ENCODE data around the gene SEC22C. TPM values are rescaled to one million over a fixed set of nuclear protein-coding genes. Genes with fewer than 3 reads are reported as not detected.

The SEC22C gene
- total RNA-seq, 2 donors from 2014 or later: 55.0 to 83.4 TPM

GRCh38 chr3:42529468-42529867 lies 52.3 kb downstream of the SEC22C start:
- no peak overlapping the region for H3K4me3 ChIP-seq
- H3K4me1 ChIP-seq (ENCODE audit: control insufficient read depth in 1 of 2, low read depth in 2 of 2): no peaks in the 10 kb centered on the region
- H3K27me3 ChIP-seq (replicated peaks; ENCODE audit: insufficient read depth): no peaks in the 10 kb centered on the region
- H3K27ac ChIP-seq: no peak overlapping the region
- no peak for DNase-seq (ENCODE audit: low spot score)
- TF ChIP-seq, protein P1, sequence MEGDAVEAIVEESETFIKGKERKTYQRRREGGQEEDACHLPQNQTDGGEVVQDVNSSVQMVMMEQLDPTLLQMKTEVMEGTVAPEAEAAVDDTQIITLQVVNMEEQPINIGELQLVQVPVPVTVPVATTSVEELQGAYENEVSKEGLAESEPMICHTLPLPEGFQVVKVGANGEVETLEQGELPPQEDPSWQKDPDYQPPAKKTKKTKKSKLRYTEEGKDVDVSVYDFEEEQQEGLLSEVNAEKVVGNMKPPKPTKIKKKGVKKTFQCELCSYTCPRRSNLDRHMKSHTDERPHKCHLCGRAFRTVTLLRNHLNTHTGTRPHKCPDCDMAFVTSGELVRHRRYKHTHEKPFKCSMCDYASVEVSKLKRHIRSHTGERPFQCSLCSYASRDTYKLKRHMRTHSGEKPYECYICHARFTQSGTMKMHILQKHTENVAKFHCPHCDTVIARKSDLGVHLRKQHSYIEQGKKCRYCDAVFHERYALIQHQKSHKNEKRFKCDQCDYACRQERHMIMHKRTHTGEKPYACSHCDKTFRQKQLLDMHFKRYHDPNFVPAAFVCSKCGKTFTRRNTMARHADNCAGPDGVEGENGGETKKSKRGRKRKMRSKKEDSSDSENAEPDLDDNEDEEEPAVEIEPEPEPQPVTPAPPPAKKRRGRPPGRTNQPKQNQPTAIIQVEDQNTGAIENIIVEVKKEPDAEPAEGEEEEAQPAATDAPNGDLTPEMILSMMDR (IDR thresholded peaks at IDR 0.05): no peak
- ATAC-seq (ENCODE audit: insufficient number of reproducible peaks, low FRiP score, low read depth): no peak
- no peaks in the 10 kb centered on the region for H3K36me3 ChIP-seq
- H3K9me3 ChIP-seq: no peaks in the 10 kb centered on the region

DNA sequence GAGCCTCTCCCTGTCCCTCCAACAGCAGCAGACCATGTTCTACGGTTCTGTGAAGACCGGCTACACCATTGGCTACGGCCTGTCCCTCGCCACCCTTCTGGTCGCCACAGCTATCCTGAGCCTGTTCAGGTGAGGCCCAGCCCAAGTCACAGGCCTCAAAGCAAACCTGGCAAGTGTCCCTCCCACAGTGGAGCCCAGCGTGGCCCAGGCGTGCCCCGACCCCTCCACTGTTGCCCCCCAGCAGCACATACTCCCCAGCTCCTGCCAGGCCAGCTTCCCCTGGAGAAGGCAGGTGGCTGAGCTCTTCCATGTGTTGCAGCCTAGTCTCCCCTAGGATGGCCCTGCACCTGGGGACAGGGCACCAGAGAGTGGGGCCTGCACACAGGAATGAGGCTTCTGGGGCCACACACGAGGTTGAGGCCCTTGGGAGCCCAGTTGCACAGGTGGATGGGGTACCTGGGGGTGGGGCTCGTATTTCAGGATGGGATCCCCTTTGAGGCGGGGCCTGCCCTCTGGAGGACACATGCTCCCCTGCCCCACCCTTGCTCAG lies 54.3 kb downstream of the SEC22C start:
- DNase-seq (ENCODE audit: low spot score) (no peak), ATAC-seq (ENCODE audit: insufficient number of reproducible peaks, low FRiP score, low read depth) (no peak)
- no peak overlapping the region for H3K27ac ChIP-seq
- no peaks in the 10 kb centered on the region for H3K27me3 ChIP-seq (replicated peaks; ENCODE audit: insufficient read depth)
- H3K4me3 ChIP-seq: no peak overlapping the region
- TF ChIP-seq, protein P1 (IDR thresholded peaks at IDR 0.05): no peak
- no peaks in the 10 kb centered on the region for H3K4me1 ChIP-seq (ENCODE audit: control insufficient read depth in 1 of 2, low read depth in 2 of 2)
- H3K9me3 ChIP-seq: no peaks in the 10 kb centered on the region
- no peaks in the 10 kb centered on the region for H3K36me3 ChIP-seq

GRCh38 chr3:42526616-42527367 lies 55.0 kb downstream of the SEC22C start:
- ATAC-seq (ENCODE audit: insufficient number of reproducible peaks, low FRiP score, low read depth): no peak
- H3K4me1 ChIP-seq (ENCODE audit: control insufficient read depth in 1 of 2, low read depth in 2 of 2): no peaks in the 10 kb centered on the region
- no peaks in the 10 kb centered on the region for H3K9me3 ChIP-seq
- no peaks in the 10 kb centered on the region for H3K36me3 ChIP-seq
- H3K27ac ChIP-seq: no peak overlapping the region
- H3K27me3 ChIP-seq (replicated peaks; ENCODE audit: insufficient read depth): no peaks in the 10 kb centered on the region
- TF ChIP-seq, protein P1 (IDR thresholded peaks at IDR 0.05): no peak
- H3K4me3 ChIP-seq: no peak overlapping the region
- DNase-seq (ENCODE audit: low spot score): no peak

DNA sequence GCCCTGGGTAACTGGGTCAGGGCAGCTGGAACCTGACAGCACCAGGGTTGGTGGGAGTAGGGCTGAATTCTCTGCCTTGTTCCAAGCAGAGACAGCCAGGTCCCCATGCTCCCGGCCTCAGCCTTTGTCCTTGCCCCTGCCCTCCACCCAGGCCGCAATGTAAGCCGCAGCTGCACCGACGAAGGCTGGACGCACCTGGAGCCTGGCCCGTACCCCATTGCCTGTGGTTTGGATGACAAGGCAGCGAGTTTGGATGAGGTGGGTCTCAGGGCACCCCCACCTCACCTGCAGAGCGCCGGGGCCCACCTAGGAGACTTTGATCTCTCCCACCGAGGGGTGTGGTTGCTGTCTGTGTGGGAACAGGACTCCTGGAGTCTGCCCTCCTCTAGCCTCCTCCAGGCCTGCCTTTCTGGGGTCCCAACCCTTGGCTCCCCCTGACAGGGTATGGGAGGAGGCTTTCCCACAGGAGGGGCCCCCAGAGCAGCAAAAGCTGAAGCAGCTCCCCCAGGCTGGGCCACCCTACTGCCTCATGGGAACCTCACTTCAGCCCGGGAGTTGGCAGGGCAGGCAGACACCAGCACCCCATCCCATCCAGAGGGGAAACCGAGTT lies 55.9 kb downstream of the SEC22C start:
- no peaks in the 10 kb centered on the region for H3K36me3 ChIP-seq
- TF ChIP-seq, protein P1 (IDR thresholded peaks at IDR 0.05): no peak
- ATAC-seq (ENCODE audit: insufficient number of reproducible peaks, low FRiP score, low read depth): no peak

GRCh38 chr3:42525212-42525611 lies 56.6 kb downstream of the SEC22C start:
- H3K36me3 ChIP-seq: no peaks in the 10 kb centered on the region
- H3K27ac ChIP-seq: no peak overlapping the region
- H3K9me3 ChIP-seq: no peaks in the 10 kb centered on the region
- no peak for DNase-seq (ENCODE audit: low spot score)
- H3K27me3 ChIP-seq (replicated peaks; ENCODE audit: insufficient read depth): no peaks in the 10 kb centered on the region
- TF ChIP-seq, protein P1 (IDR thresholded peaks at IDR 0.05): no peak
- no peak overlapping the region for H3K4me3 ChIP-seq
- H3K4me1 ChIP-seq (ENCODE audit: control insufficient read depth in 1 of 2, low read depth in 2 of 2): no peaks in the 10 kb centered on the region
- no peak for ATAC-seq (ENCODE audit: insufficient number of reproducible peaks, low FRiP score, low read depth)

More for the DNA sequence above, 55.9 kb downstream of the SEC22C start:
- Histone ChIP-seq H3K27ac (no peak overlapping the region), H3K9me3 (no peaks in the 10 kb centered on the region), H3K4me1 (ENCODE audit: control insufficient read depth in 1 of 2, low read depth in 2 of 2) (no peaks in the 10 kb centered on the region), H3K27me3 (replicated peaks; ENCODE audit: insufficient read depth) (no peaks in the 10 kb centered on the region), H3K4me3 (no peak overlapping the region)
- no peak for DNase-seq (ENCODE audit: low spot score)

Data from thoracic aorta (tissue), 2 donors.